ENCODE measurements around the gene REV3L. TPM values are rescaled to one million over a fixed set of nuclear protein-coding genes. Genes with fewer than 3 reads are reported as not detected.
"Not testable (repeated sequence)": the region's sequence is repeated elsewhere in the genome, so short reads cannot be mapped to it uniquely, and the experiment has no call there.

The REV3L gene
- total RNA-seq, 1 donor from 2014 or later: 71.2 TPM

GRCh38 chr6:111306104-111306888 is 176.7 kb downstream of the REV3L start:
- no peak for DNase-seq (ENCODE audit: low read depth)

DNA sequence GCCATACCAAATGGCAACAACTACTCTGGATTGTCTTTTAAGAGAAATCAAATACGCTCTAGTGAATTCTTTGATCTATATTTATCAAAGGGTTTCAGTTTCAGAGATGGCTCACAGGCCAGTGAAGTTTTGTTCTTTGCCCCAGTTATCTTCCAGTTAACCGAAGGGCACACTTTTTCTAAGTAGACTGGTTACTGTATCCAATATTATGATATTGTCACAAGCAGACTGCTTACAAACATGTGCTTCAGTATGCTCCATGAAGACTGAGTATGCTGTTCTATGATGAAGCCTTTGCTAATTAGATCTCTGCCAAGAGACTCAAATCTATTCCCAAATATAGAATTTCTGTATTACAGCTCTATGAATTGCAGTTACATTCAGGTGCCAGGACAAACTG is 181.1 kb downstream of the REV3L start:
- no peak for DNase-seq (ENCODE audit: low read depth)

GRCh38 chr6:111300938-111301800 is 181.8 kb downstream of the REV3L start:
- not testable (repeated sequence) for DNase-seq (ENCODE audit: low read depth)

DNA sequence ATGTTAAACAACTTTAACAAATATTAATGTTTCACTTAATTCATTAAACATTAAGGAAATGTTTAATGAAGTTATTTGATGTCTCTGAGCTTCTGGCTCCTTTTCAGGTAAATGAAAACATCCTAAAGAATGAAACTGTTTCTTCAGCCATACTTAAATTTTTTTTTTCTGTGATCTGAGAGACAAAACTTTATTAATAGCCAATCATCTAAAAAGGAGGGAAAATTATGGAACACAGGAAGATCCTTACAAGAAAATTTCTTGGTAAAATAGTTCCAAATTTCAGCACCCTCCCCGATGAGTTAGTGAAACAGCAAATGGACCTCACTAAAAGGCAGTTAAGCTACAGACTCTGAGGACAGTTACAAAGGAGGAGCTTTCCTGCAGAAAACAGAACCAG is 185.2 kb downstream of the REV3L start:
- DNase-seq (ENCODE audit: low read depth): no peak

GRCh38 chr6:111294374-111294967 is 188.5 kb downstream of the REV3L start:
- DNase-seq (ENCODE audit: low read depth): no peak

DNA sequence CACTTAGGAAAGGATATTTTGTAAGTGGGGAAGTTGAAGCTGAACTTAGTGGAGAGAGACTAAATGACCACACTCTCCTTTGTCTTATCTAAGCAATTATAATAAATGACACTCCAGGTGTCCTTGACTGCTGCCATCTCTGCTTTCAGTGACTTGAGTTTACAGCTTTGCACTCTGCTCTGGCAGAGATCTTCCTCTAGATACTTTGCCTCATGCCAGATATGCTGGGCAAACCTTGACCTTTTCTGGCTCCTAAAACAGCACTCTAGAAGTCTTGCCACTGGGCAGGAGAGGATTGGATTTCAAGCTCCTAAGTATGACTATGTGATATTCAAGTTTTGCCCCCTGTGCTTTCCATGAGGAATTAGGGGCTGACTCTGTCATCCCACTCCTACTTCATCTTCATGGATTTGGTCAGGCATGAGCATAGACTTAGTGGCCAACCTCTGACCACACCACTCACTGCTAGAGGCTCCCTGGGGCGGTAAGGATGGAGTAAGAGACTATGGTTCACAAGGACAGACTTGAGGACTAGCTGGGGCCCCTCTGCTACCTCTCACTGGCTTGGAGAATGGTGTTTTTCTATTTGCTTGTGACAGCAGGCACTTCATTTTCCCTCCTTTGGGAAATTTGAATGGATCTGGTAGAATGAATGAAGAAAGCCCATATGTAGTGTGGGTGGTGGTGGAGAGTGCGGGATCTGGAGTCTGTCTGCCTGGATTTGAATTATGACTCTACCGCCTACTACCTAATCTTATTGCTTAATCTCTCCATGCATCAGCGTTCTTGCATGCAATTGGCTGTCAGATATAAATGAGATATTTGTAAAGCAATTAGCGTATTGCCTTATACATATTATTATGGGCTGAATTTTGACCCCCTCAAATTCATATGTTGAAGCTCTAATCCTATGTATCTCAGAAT is 191.4 kb downstream of the REV3L start:
- DNase-seq (ENCODE audit: low read depth): no peak

DNA sequence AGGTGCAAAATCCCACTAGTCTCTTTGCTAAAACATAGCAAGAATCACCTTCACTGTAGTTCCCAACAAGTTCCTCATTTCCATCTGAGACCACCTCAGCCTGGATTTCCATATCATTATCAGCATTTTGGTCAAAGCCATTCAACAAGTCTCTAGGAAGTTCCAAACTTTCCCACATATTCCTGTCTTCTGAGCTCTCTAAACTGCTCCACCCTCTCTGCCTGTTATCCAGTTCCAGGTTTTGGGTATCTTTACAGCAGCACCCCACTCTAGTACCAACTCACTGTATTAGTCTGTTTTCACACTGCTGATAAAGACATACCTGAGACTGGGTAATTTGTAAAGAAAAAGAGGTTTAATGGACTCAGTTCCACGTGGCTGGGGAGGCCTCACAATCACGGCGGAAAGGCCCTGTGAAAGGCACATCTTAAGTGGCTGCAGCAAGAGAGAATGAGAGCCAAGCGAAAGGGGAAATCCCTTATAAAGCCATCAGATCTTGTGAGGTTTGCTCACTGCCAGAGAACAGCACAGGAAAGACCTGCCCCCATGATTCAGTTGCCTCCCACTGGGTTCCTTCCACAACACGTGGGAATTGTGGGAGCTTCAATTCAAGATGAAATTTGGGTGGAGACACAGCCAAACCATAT is 192.2 kb downstream of the REV3L start:
- DNase-seq (ENCODE audit: low read depth): not testable (repeated sequence)

DNA sequence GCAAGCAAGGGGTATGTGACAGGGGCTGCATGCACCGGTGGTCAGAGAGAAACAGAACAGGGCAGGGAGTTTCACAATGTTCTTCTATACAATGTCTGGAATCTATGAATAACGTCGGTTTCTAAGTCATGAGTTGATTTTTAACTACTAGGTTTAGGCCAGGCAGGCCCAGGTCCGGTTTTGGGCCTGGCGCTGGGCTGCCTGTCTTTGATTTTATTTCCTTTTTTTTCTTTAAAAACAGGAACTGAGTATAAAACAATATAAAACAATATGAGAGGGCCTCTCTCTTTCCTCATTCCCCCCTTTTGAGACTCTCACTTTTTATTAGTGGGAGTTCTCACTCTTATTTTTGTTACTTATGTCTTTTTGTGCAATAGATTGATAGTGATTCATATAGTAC is 198.7 kb downstream of the REV3L start:
- not testable (repeated sequence) for DNase-seq (ENCODE audit: low read depth)

- no peak for DNase-seq (ENCODE audit: low read depth)
These were observed 199.3 kb downstream of the REV3L start for GRCh38 chr6:111283707-111284106.

DNA sequence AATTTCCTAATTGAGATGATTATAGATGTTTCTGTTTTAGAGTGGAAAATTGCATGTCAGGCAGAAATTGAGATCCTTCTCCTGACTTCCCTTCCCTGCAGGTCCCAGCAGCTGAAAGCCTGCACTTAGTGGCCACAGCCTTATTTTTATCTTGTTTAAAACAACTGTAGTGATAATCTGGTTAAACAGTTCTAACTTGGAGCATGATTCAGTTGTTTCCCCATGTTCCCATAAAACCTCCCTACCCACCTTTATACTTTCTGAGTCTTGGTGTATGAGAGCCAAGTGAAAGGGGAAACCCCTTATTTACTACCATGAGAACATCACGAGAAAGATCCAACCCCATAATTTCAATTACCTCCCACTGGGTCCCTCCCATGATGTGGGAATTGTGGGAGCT is 200.5 kb downstream of the REV3L start:
- peak; percentile 44 for DNase-seq (ENCODE audit: low read depth)

DNA sequence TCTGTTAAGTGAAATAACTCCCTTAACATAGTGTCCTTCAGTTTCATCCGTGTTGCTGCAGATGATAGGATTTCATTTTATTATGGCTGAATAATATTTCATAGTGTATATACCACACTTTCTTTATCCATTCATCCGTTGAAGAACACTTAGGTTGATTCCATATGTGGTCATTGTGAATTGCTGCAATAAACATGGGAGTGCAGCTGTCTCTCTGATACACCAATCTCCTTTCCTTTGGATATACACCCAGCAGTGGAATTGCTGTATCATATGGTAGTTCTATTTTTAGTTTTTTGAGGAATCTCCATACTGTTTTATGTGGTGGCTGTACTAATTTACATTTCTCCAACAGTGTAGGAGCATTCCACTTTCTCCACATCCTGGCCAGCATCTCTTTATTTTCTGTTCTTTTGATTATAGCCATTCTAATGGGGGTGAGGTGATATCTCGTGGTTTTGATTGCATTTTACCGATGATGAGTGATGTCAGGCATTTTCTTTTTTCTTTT is 202.5 kb downstream of the REV3L start:
- DNase-seq (ENCODE audit: low read depth): no peak

- no peak for DNase-seq (ENCODE audit: low read depth)
These were observed 204.3 kb downstream of the REV3L start for GRCh38 chr6:111278731-111279130.

DNA sequence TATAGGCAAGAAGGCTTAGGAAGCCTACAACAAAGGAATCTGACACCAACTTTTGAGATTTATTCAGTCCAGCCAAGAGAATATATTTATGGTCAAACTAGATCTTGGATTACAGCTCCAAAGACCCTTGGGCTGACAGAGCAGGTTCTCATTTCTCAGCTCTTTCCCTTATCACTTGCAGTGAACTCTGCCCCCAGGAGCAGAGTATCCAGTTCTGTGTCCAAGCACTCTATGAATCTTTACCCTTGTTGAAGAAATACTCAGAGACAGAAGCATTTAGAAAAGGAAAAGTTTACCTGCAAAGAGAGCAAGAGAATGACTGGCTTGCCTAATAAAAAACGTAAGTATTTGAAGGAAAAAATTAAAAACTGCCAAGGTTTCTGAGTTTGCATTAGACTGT is 205.2 kb downstream of the REV3L start:
- no peak for DNase-seq (ENCODE audit: low read depth)

GRCh38 chr6:111276736-111277135 is 206.3 kb downstream of the REV3L start:
- no peak for DNase-seq (ENCODE audit: low read depth)

GRCh38 chr6:111276335-111276734 is 206.7 kb downstream of the REV3L start:
- no peak for DNase-seq (ENCODE audit: low read depth)

- no peak for DNase-seq (ENCODE audit: low read depth)
These were observed 208.3 kb downstream of the REV3L start for GRCh38 chr6:111274593-111275217.

GRCh38 chr6:111270121-111270520 is 212.9 kb downstream of the REV3L start:
- no peak for DNase-seq (ENCODE audit: low read depth)

DNA sequence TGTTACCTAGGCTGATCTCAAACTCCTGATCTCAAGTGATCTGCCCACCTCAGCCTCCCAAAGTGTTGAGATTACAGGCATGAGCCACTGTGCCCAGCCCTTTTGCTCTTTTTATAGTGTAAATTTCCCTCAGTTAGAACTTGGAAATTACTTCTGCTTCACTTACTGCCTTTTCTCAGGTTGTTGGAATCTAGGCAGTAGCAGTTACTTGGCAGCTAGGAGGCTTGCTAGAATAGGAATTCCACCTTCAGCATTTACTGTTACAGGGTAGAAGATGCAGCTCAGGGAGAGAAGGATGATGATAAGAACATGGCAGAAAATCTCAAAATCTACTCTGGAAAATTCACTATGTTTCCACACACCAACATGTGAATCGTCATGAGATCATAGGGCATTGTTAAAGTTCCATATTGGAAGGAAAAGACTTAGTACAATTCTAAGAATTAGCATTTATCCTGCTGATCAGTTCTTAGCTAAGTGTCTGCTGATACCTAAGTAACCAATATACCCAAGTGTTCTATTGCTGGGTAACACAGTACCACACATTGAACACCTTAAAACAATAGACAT is 213.5 kb downstream of the REV3L start:
- no peak for DNase-seq (ENCODE audit: low read depth)

DNA sequence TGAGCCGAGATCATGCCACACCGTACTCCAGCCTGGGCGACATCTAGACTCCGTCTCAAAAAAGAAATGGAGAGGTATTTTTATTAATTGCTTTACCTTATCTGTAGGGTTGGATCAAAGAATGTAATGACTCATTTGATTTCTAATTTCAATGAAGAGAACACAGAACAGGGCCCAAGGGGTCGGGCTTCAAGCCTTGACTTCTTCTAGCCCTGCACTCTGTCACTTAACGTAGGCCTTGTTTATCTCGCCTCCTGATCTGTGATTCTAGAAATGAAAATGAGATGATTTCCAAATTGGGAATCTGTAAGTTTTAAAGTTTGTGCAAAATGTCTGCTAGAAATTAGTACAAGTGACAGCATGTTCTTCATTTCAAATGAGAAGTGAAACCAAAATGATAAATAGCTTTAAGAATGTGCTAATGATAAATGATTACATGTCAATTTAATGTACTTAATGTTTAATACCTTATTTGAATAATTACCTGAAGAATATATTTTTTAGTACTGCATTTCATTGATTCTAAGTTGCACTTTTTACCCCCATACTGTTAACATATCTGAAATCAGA is 215.2 kb downstream of the REV3L start:
- no peak for DNase-seq (ENCODE audit: low read depth)
